NCI-H1105 (cell line): ENCODE measurements around the gene SRPK1.
"Not testable (repeated sequence)": the region's sequence is repeated elsewhere in the genome, so short reads cannot be mapped to it uniquely, and the experiment has no call there.

Experiments used
- DNase-seq: peaks from one replicate; lab custom pipeline; 2025; lab: John Stamatoyannopoulos, UW

The SRPK1 gene

DNA sequence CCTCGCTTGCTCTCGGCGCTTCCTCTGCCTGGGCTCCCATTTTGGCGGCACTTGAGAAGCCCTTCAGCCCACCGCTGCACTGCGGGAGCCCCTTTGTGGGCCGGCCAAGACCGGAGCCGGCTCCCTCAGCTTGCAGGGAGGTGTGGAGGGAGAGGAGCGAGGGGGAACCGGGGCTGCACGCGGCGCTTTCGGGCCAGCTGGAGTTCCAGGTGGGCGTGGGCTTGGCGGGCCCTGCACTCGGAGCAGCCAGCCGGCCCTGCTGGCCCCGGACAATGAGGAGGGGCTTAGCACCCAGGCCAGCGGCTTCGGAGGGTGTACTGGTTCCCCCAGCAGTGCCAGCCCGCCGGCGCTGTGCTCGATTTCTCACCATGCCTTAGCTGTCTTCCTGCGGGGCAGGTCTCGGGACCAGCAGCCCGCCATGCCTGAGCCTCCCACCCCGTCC, 10.2 kb upstream of the SRPK1 start:
- DNase-seq, result no peak

DNA sequence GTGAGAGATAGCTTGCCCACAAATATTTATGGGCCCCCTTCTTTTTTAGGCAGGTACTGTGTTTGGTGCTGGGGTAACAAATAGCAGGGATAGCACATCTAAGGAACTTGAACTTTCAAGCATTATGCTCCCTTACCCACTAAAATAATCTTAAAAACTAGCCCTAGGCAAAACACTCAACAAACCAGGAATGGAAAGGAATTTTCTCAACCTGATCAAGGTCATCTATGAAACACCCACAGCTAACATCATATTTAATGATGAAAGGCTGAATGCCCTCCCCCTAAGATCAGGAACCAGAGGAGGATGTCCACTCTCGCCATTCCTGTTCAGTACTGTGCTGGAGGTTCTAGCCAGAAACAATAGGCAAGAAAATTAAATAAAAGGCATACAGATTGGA, 8.7 kb upstream of the SRPK1 start:
- no peak for DNase-seq

DNA sequence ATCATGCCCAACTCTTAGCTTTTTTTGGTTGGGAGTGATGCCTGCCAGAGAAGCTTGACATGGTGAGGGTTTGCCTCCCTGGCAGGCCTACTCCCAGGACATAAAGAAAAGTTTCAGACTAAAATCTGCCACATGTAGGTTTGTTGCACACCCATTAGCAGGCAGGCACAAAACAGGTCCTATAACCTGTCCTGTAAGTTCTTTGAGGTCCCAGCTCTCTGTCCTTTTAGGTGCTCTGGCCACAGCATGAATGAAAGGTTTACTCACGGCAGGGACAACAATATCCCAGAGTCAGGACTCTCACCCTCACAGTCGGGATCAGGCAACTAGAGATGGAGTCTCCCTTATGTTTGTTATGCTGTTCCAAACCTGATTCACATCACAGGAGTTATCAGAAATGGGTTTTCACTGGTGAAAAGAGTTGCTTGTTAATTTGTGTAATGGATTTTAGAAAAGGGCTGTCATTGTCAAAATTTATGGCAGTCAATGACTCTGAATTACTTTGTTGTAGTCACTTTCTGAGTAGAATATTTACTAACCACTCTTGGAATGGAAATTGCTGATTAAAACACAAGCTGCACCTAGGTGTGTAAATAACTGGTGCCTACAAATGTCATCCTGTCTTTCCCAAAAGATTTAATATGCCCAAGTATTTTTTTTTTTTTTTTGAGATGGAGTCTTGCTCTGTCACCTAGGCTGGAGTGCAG, 5.8 kb upstream of the SRPK1 start:
- no peak for DNase-seq

DNA sequence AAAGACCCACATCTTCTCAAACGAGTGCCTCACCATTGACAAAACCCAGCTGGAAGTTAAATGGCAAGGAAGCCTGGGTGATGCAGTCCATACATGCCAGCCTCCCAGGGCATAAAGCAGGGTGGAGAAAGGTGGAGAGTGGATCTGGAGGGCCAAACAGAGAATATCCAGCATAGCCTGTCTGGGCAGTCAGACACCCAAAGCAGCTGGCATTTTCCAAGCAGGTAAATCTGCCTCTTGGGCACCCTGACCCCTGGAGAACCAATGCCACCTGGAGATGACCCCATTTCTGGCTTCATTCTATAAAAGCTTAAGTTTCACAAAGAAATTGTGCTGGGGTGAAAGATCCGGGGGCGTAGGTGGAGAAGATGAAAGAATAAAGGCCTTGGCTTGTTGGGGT, 5.1 kb upstream of the SRPK1 start:
- no peak for DNase-seq

DNA sequence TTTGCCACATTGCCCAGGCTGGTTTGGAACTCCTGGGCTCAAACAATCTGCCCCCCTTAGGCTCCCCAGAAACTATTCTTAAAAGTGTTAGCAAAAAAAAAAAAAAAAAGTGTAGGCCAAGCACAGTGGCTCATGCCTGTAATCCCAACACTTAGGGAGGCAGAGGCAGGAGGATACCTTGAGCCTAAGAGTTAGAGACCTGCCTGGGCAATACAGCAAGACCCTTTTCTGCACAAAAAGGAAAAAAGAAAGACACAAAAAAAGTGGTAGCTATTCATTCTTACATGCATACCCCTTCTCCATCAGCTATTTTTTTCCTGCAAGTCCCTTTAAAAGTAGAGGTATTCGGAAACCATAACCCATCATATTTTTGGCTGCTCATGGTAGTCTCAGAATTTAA, 3.2 kb upstream of the SRPK1 start:
- no peak for DNase-seq

DNA sequence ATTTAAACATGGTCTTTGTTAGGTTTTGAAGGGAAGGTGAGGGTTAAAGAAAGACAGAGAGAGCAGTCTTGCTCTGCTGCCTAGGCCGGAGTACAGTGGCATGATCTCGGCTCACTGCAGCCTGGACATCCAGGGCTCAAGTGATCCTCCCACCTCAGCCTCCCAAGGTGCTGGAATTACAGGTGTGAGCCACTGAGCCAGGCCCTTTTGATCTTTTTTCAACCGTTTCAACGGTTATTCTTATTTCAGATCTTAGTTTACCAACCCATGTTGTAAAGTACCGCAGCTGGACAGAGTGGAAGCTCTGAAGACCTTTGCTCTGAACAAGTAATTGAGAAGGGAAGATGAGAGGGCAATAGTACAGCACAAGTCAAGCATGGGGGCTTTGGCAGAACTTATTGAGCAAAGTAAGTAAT, 1.2 kb upstream of the SRPK1 start:
- DNase-seq, result no peak

DNA sequence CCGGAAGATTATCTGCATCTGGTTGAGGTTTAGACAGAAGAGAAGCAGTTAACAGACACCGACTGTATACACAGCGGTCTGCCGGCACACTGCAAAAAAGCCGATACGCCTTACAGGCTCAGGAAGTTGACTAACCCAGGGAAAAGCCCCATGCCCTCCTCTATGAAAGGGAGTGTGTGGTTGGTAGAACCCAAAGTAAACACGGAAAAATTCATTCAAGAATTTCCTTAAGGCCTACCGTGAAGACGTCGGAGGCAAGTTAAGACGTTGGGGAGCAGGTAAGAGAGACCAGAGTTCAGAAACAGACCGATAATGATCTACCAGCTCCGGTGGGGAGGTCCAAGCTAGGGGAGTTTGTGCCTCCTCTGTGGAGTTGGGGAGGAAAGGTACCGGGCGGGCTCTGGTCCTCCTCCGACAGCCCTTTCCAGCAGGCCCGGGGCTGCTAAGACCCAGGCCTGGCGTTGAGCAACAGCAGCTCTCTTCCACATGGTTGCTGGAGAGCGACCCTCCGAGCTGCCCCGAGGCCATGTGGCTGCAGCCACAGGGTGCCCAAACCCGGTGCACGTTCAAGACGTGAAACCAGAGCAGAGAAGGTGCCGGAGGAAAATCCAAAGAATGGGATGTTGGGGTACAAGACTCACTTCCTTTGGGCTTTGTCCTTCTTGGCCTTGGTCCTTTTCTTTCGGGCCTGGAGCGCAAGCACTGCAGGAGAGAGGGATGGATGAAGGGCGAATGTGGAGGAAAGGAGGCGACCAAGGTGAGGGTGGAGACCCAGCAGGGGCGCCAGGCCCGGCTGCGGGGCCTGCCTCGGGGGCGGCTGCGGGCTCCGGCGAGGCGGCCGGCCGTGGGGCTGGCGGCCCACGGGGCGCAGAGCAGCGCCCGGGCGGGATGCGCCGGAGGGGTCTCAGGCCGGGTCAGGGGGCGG, 809 bp downstream of the SRPK1 start:
- DNase-seq, result no peak

DNA sequence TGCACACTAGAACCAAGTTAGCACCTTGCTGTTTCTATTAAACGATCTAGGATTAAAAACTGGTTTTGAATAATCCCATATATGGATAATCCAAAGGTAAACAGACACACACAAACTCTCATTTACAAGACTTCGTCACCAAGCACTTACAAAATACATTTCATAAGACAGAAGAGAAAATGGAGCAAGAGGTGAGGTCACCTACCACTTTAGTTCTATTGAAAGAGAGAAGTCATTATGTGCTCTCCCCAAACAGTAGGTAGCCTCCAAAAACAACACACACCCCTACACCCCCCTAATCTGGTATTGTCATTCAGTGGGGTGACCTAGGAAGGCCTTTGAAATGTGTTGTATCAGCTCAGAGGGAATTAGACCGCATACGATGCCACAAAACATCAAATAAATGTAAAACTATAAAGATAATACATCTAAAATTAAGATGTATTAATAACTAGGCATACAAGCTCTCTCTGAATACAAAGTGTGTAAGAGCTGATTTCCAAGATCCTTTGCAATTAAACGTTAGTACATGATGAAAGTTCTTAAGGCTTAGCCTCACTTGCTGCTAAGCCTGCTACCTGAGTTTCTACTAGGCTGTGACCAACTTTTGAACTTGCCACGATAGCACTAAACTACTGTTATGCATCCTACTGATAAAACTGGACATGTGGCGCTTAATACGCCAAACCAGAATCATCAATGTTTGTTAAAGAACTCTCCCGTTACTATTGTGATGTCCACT, 1.6 kb downstream of the SRPK1 start:
- DNase-seq, result no peak

DNA sequence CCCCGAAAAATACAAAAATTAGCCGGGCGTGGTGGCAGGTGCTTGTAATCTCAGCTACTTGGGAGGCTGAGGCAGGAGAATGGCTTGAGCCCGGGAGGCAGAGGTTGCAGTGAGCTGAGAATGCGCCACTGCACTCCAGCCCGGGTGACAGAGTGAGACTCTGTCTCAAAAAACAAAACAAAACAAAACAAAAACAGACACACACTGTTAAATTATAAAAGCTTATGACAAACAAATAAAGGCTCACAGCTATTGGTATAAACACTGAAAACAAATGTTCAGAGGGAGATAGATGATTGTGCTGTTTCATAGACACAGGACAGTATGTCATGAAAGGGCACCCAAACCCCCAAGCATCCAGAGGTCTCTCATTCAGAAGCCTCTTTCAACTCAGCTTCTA, 4.0 kb downstream of the SRPK1 start:
- not testable (repeated sequence) for DNase-seq

DNA sequence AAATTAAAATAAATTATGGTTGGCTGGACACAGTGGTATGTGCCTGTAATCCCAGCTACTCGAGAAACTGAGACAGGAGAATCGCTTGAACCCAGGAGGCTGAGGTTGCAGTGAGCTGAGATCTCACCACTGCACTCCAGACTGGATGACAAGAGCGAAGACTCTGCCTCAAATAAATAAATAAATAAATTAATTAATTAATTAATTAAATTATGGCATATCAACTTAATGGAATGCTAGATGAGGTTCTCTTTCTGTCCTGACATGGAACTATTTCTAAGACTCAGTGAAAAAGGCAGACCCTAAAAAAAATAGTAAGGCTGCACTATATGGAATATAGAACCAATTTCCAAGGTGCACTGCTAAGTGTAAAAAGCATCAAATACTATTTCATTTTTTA, 4.8 kb downstream of the SRPK1 start:
- no peak for DNase-seq

DNA sequence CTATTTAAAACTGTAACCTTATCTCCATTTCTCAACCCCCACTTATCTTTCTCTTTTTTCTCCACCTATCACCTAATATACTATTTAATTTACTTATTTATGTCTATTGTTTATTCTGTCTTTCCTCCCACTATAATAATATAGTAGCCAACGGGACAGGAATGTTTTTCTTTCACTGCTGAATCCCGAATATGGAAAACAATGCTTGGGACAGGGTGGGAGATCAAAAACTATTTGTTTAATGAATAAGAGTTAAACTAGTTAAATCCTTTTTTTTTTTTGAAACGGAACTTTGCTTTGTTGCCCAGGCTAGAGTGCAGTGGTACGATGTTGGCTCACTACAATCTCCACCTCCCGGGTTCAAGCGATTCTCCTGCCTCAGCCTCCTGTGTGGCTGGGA, 6.4 kb downstream of the SRPK1 start:
- no peak for DNase-seq

DNA sequence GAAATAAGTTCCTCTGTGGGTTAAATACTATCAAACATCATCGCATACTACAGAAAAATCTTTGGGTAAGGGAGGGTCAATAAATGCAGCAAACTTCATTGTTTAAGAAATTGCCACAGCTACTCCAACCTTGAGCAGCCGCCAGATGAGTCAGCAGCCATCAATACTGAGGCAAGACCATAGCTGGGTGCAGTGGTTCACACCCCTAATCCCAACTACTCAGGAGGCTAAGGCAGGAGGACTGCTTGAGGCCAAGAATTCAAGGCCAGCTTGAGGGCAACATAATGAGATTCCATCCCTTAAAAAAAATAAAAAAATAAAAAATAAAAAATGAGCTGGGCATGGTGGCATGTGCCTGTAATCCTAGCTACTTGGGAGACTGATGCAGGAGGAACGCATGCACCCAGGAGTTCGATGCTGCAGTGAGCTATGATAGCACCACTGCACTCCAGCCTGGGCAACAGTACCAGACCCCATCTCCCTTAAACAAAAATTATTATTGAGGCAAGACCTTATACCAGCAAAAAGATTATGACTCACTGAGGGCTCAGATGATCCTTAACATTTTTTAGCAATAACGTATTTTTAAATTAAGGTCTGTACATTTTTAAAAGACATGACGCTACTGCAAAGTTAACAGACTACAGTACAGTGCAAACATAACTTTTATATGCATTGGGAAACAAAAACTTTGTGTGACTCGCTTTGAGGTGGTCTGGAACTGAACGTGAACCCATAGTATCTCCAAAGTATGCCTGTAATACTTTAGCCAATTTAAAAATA, 8.8 kb downstream of the SRPK1 start:
- DNase-seq, result no peak

DNA sequence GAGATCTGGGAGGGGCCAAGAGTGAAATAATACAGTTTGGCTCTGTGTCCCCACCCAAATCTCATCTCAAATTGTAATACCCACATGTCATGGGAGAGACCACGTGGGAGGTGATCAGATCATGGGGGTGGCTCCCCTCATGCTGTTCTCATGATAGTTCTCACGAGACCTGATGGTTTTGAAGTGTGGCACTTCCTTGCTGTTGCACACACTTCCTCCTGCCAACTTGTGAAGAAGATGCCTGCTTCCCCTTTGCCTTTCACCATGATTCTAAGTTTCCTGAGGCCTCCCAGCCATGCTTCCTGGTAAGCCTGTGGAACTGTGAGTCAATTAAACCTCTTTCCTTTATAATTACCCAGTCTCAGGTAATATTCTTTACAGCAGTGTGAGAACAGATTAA, 11.3 kb downstream of the SRPK1 start:
- DNase-seq, result not testable (repeated sequence)

DNA sequence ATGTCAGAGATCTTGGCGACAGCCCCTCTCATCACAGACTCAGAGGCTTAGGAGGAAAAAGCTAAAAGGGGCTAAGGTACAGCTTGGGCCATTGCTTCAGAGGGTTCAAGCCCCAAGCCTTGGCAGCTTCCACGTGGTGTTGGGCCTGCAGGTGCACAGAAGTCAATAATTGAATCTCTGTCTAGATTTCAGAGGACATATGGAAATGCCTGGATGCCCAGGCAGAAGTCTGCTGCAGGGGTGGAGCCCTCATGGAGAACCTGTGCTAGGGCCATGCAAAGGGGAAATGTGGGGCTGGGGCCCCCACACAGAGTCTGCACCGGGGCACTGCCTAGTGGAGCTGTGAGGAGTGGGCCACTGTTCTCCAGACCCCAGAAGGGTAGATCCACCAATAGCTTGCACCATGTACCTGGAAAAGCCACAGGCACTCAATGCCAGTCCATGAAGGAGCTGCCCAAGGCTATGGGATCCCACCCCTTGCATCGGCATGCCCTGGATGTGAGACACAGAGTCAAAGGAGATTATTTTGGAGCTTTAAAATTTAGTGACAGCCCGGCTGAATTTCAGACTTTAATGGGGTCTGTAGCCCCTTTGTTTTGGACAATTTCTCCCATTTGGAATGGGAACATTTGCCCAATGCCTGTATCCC, 12.0 kb downstream of the SRPK1 start:
- not testable (repeated sequence) for DNase-seq

DNA sequence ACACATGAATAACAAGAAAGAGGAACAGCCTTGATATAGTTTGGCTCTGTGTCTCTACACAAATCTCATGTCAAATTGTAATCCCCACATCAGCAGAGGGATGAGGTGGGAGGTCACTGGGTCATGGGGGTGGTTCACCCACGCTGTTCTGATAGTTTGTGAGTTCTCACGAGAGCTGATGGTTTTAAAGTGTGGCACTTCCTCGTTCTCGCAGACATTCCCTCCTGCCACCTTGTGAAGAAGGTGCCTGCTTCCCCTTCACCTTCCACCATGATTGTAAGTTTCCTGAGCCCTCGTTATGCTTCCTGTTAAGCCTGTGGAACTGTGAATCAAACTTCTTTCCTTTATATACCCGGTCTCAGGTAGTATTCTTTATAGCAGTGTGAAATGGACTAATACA, 13.1 kb downstream of the SRPK1 start:
- no peak for DNase-seq

DNA sequence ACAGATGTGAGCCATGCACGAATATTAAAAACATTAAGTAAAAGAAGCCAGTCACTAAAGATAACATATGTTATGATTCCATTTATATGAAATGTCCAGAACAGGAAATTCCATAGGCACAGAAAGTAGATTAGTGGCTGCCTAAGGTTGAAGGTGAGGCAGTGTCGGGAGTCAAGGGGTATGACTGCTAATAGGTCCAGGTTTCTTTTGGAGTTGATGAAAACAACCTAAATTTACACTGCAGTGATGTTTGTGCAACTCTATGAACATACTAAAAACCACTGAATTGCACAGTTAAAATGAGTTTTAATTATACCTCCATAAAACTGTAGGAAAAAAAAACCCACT, 14.4 kb downstream of the SRPK1 start:
- DNase-seq, result no peak

DNA sequence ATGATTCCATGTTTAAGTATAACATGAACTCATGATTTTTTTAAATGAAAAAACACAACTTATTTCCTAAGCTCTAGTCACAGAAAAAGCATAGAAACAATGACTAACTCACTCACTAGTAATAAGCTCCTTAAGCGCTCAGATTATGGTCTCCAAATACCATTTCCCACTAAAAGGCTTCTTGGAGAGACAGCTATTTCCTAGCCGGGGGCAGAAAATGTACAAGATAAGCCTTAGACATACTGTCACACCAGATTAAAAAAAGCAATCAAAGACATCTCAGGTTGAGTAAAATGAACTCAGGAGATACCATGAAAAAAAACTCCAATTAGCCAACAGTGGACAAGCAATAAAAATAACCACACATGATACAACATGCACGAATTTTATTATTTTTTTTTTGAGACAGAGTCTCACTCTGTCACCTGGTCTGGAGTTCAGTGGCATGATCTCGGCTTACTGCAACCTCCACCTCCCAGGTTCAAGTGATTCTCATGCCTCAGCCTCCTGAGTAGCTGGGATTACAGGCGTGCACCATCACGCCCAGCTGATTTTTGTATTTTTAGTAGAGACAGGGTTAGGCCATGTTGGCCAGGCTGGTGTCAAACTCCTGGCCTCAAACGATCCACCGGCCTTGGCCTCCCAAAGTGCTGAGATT, 14.9 kb downstream of the SRPK1 start:
- no peak for DNase-seq

DNA sequence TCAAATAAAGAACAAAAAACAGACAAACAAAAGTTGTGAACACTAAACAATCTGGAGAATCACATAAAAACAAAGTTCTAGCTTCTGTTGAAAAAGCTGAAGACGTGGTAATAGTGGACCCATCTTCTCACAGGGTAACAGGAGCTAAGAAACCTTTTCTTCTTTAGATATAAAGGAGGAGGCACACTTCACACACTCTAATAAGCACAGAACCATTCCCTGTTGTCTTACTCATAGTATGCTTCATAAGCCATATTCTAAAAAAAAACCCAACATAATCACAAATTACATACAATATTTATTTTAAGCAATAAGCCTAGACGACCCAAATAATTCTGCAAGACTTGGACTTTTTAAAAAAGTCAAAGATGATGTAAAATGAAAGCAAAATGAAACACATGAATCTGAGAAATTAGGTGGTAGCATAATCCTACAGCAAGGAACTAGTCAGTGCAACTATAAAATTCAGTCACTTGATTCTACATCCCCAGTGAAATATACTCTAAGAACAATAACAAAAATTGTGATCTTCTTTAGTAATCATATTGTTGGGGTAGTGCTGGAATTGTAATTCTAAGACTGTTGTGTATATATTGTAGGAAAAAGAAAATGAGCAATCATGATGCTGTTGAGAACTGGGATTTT, 15.6 kb downstream of the SRPK1 start:
- DNase-seq, result no peak

DNA sequence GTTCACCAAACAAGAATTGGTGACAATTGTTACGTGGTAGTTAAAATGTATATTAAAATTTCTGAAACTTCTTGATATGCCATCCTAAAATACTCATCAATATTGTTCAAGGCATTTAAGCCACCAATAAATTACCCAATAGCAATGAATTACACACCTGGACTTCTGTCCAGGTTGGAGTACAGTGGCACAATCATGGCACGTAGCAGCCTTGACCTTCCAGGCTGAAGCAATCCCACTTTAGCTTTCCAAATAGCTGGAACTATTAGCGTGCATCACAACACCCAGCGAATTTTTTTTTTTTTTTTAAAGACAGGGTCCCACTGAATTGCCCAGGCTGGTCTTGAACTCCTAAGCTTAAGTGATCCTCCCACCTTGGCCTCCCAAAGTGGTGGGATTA, 17.2 kb downstream of the SRPK1 start:
- DNase-seq, result no peak

DNA sequence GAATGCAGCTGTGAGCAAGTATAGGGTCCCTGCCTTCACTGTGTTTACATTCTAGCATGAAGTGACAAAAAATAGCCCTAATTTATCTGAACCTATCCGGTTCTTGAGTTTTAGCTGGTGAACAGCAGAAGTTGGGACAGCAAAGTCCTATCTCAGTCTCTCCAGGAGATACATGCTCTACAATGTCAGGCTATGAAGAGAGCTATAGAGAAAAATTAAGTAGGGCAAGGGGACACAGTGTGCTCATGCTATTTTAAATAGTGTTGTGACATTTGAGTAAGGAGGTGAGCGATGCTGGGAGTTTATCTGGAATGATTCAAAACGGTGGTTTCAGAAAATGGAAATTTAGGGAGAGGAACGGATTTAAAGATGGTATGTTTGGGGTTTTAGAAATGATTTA, 20.4 kb downstream of the SRPK1 start:
- DNase-seq, result no peak
